Peyer's patch (tissue), 4 donors: ENCODE measurements around the gene SIL1. TPM values are rescaled to one million over a fixed set of nuclear protein-coding genes. Genes with fewer than 3 reads are reported as not detected.

Experiments used
- DNase-seq, 3 donors: peaks; one replicate each; pipeline ENCODE4 v3.0.0-alpha.2; 2017 to 2019
- H3K27ac ChIP-seq, 4 donors: fragments of 200-600 bp; sonication (generic); one replicate each; pipeline ENCODE4 v1.5.1; 2016 to 2019
- H3K27me3 ChIP-seq, 2 donors: fragments of 200-600 bp; sonication (generic); one replicate each; pipeline ENCODE4 v1.5.1; 2019
- H3K36me3 ChIP-seq, 3 donors: fragments of 200-600 bp; sonication (generic); one replicate each; pipeline ENCODE4 v1.5.1; 2016 to 2019
- H3K4me1 ChIP-seq, 4 donors: fragments of 200-600 bp; sonication (generic); one replicate each; pipeline ENCODE4 v1.5.1; 2016 to 2019
- H3K4me3 ChIP-seq, 4 donors: fragments of 200-600 bp; sonication (generic); 1 replicate in 3 of 4; 2 replicates in 1 of 4; pipeline ENCODE4 v1.5.1; 2016 to 2019; ENCODE audit warnings: mild to moderate bottlenecking in 1 of 4
- H3K9me3 ChIP-seq, 4 donors: fragments of 200-600 bp; sonication (generic); one replicate each; pipeline ENCODE4 v1.5.1; 2016 to 2019; ENCODE audit warnings: mild to moderate bottlenecking in 1 of 4
- POLR2A ChIP-seq, 2 donors: fragments of 450-650 bp; IDR thresholded peaks; one replicate each; pipeline ENCODE4 v1.5.1; 2017; ENCODE audit warnings: antibody characterized with exemption in 2 of 2, mild to moderate bottlenecking in 2 of 2, moderate library complexity in 2 of 2
- total RNA-seq, 4 donors: library from RNA; depleted of rRNA; stranded (reverse); fragments of >200 nt; gene quantifications; one replicate each; pipeline ENCODE4 v1.1.0, GENCODE V29; 2016
- TF ChIP-seq, protein P1 (sequence below), 6 experiments: fragments of 450-650 bp in 4 of 6; fragments of 200-600 bp in 2 of 6; sonication (generic) in 1 of 6; IDR thresholded peaks; one replicate each; pipeline ENCODE4 v1.5.1; 2017 to 2019; ENCODE audit warnings: antibody characterized with exemption in 6 of 6, mild to moderate bottlenecking in 3 of 6, moderate library complexity in 1 of 6

Gene SIL1
- total RNA-seq, 4 donors from 2014 or later, result 23.6 to 84.2 (median 39.2) TPM

DNA sequence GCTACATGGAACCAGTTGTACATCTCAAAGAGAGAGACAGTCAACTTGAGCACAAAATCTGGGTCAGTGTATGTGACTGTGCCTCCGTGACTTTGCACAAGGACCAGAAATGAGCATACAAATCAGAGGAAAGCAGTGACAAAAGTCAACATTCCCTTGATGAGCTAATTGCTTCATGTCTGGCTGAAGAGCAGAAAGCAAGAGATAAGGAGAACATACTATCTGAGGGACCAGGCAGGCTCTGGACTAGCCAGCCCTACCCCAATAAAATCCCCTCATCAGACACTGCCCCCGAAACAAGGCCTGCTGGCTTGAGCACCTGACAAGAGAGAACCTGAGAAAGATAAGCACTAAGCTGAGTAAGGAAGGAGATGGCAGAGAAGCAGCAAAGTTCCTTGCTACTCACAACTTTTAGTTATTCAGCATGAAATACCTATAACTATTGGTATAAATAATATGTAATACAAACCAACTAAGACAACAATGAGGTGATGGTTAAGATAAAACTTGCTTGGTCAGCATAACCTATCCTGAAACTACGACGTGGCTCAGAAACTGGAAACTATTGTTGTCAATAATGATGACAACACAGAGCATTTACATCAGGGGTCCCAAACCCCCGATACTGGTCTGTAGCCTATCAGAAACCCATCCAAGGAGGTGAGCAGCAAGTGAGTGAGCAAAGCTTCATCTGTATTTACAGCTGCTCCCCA, 9.5 kb downstream of the SIL1 start:
- H3K36me3 ChIP-seq, result peaks cover 0 to 5% (median 0%) of the 10 kb centered on the region in 3 donors
- DNase-seq, result no peak
- TF ChIP-seq, protein P1, sequence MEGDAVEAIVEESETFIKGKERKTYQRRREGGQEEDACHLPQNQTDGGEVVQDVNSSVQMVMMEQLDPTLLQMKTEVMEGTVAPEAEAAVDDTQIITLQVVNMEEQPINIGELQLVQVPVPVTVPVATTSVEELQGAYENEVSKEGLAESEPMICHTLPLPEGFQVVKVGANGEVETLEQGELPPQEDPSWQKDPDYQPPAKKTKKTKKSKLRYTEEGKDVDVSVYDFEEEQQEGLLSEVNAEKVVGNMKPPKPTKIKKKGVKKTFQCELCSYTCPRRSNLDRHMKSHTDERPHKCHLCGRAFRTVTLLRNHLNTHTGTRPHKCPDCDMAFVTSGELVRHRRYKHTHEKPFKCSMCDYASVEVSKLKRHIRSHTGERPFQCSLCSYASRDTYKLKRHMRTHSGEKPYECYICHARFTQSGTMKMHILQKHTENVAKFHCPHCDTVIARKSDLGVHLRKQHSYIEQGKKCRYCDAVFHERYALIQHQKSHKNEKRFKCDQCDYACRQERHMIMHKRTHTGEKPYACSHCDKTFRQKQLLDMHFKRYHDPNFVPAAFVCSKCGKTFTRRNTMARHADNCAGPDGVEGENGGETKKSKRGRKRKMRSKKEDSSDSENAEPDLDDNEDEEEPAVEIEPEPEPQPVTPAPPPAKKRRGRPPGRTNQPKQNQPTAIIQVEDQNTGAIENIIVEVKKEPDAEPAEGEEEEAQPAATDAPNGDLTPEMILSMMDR (IDR thresholded peaks at IDR 0.05), result no peak
- TF ChIP-seq POLR2A (IDR thresholded peaks at IDR 0.05), result no peak
- peaks cover 0 to 8% (median 0%) of the 10 kb centered on the region in 4 donors for H3K4me1 ChIP-seq
- no peaks in the 10 kb centered on the region for H3K27me3 ChIP-seq
- no peak overlapping the region for H3K4me3 ChIP-seq
- no peaks in the 10 kb centered on the region for H3K9me3 ChIP-seq
- no peak overlapping the region for H3K27ac ChIP-seq

DNA sequence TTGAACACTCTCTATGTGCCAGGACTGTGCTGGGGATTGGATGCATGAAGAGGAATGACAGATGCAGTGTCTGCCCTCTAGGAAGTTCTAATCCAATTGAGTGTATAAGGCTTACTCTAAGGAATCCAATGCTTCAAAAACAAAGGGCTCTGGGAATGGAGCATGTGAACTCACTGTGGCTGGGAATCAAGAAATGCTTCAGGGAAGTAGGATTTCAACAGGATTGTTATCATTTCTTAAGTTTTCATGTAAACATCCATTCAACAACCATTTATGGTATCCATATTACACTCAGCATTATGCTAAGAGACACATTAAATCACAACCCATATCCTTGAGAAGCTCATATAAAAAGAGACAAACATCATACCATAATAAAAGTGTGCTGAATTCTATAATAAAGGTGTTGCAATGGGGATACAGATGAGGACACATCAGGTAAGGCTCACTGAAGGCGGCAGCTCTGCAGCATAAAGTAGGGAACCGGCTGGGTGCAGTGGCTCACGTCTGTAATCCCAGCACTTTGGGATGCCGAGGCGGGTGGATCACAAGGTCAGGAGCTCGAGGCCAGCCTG, 11.3 kb downstream of the SIL1 start:
- Histone ChIP-seq H3K27ac (peak overlapping the region in 1 of 4 donors; percentile 8), H3K36me3 (no peaks in the 10 kb centered on the region), H3K4me3 (no peak overlapping the region), H3K27me3 (no peaks in the 10 kb centered on the region), H3K9me3 (no peaks in the 10 kb centered on the region), H3K4me1 (peaks cover 0 to 10% (median 0%) of the 10 kb centered on the region in 4 donors)
- DNase-seq, result no peak
- TF ChIP-seq, protein P1 (IDR thresholded peaks at IDR 0.05), result no peak
- no peak for TF ChIP-seq POLR2A (IDR thresholded peaks at IDR 0.05)

DNA sequence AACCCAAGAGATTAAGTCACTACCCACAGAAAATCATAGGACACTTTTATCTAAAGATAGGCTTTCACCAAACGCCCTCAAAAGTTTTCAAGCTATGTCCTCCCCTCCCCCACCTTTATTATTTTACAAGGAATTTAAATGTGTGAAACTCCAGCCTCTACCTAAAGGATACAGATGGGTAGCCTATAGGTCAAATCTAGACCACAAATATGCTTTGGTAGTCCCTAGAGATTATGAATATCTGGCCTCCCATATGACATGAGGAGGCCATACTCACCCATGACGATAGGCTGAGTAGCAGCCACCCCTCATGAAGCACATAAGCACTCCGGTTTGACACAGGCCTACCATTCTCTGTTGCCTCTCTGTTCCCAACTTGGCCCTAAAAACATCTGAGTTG, 11.9 kb downstream of the SIL1 start:
- H3K36me3 ChIP-seq, result no peaks in the 10 kb centered on the region
- H3K27me3 ChIP-seq, result no peaks in the 10 kb centered on the region
- H3K27ac ChIP-seq, result no peak overlapping the region
- TF ChIP-seq, protein P1 (IDR thresholded peaks at IDR 0.05), result no peak
- no peak for TF ChIP-seq POLR2A (IDR thresholded peaks at IDR 0.05)
- no peaks in the 10 kb centered on the region for H3K9me3 ChIP-seq
- peaks cover 0 to 16% (median 0%) of the 10 kb centered on the region in 4 donors for H3K4me1 ChIP-seq
- no peak overlapping the region for H3K4me3 ChIP-seq
- no peak for DNase-seq

DNA sequence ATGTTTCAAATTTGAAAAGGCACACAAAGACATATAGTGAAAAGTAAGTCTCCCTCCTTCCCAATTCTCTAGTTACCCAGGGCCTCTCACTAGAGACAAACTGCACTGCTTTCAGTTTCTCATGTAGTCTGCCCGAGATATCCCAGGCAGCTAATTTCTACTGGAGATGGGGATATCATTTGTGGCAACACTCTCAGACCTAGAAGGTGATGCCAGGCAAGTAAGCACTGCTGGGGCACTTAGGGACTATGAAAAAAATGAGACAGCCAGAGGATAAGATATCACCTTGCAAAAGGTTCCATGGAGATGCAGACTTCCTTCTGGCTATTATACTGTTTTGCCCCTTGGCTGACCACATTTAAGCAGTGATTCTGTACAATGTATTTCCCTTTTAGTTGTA, 12.6 kb downstream of the SIL1 start:
- no peaks in the 10 kb centered on the region for H3K36me3 ChIP-seq
- H3K9me3 ChIP-seq, result no peaks in the 10 kb centered on the region
- H3K27ac ChIP-seq, result no peak overlapping the region
- H3K4me1 ChIP-seq, result peaks cover 0 to 22% (median 0%) of the 10 kb centered on the region in 4 donors
- no peak overlapping the region for H3K4me3 ChIP-seq
- no peak for TF ChIP-seq POLR2A (IDR thresholded peaks at IDR 0.05)
- TF ChIP-seq, protein P1 (IDR thresholded peaks at IDR 0.05), result no peak
- H3K27me3 ChIP-seq, result no peaks in the 10 kb centered on the region
- DNase-seq, result no peak

- Histone ChIP-seq H3K4me1 (peaks cover 0 to 30% (median under 1%) of the 10 kb centered on the region in 4 donors), H3K4me3 (no peak overlapping the region), H3K27ac (no peak overlapping the region), H3K27me3 (no peaks in the 10 kb centered on the region), H3K36me3 (no peaks in the 10 kb centered on the region), H3K9me3 (no peaks in the 10 kb centered on the region)
- no peak for DNase-seq
- TF ChIP-seq, protein P1 (IDR thresholded peaks at IDR 0.05), result no peak
- TF ChIP-seq POLR2A (IDR thresholded peaks at IDR 0.05), result no peak
Observed at GRCh38 chr5:139183502-139183901, 14.7 kb downstream of the SIL1 start.
